CD14-positive monocyte (primary cell): ENCODE data around the gene ANXA10. TPM values are rescaled to one million over a fixed set of nuclear protein-coding genes. Genes with fewer than 3 reads are reported as not detected.
"Not testable (repeated sequence)": the region's sequence is repeated elsewhere in the genome, so short reads cannot be mapped to it uniquely, and the experiment has no call there.

Source experiments
- DNase-seq, 3 donors: peaks; one replicate each; pipeline ENCODE4 v3.0.0-alpha.2; 2011 to 2022
- H2AFZ ChIP-seq: 2 replicates; pipeline ENCODE4 v1.6.0; 2012; ENCODE audit warnings: mild to moderate bottlenecking, low read depth, low read length, inconsistent platforms; ENCODE audit not compliant: insufficient read depth, poor library complexity, severe bottlenecking
- H3K27ac ChIP-seq, 2 donors: 1 replicate in 1 of 2; 2 replicates in 1 of 2; pipeline ENCODE4 v1.5.1; 2012 to 2013; ENCODE audit warnings: low read length in 2 of 2, control low read depth in 1 of 2, inconsistent platforms in 1 of 2, low read depth in 1 of 2, mild to moderate bottlenecking in 1 of 2
- H3K27me3 ChIP-seq, 2 donors: one replicate each; pipeline versions ENCODE4 v1.6.0 to v1.6.1; 2011 to 2013; ENCODE audit warnings: low read length in 2 of 2; ENCODE audit not compliant: control insufficient read depth in 2 of 2, insufficient read depth in 2 of 2
- H3K36me3 ChIP-seq, 2 donors: replicated peaks in 1 of 2; 1 replicate in 1 of 2; 2 replicates in 1 of 2; pipeline versions ENCODE4 v1.5.1 to v1.6.1; 2012 to 2013; ENCODE audit warnings: low read length in 2 of 2, control low read depth in 1 of 2, inconsistent platforms in 1 of 2, mild to moderate bottlenecking in 1 of 2; ENCODE audit not compliant: insufficient read depth in 2 of 2, control insufficient read depth in 1 of 2
- H3K4me1 ChIP-seq, 2 donors: 1 replicate in 1 of 2; 2 replicates in 1 of 2; pipeline versions ENCODE4 v1.5.1 to v1.6.1; 2012 to 2013; ENCODE audit warnings: low read length in 2 of 2, control low read depth in 1 of 2, inconsistent platforms in 1 of 2, mild to moderate bottlenecking in 1 of 2, moderate library complexity in 1 of 2; ENCODE audit not compliant: insufficient read depth in 2 of 2, control insufficient read depth in 1 of 2
- H3K4me2 ChIP-seq: replicated peaks from 2 replicates; pipeline ENCODE3; 2012; ENCODE audit warnings: low read length, moderate library complexity, mild to moderate bottlenecking; ENCODE audit not compliant: poor library complexity, severe bottlenecking; ENCODE audit errors: extremely low read depth
- H3K4me3 ChIP-seq, 3 experiments: fragments of 200-600 bp in 1 of 3; sonication (generic) in 1 of 3; replicated peaks in 1 of 3; 1 replicate in 2 of 3; 2 replicates in 1 of 3; pipeline ENCODE4 v1.5.1; 2011 to 2013; ENCODE audit warnings: low read length in 3 of 3, mild to moderate bottlenecking in 3 of 3, control low read depth in 2 of 3, low read depth in 2 of 3, inconsistent platforms in 1 of 3, moderate library complexity in 1 of 3
- H3K79me2 ChIP-seq: 2 replicates; pipeline ENCODE4 v1.6.0; 2012; ENCODE audit warnings: mild to moderate bottlenecking, control low read depth, inconsistent platforms, low read length, moderate library complexity; ENCODE audit not compliant: insufficient read depth
- H3K9ac ChIP-seq: 2 replicates; pipeline ENCODE4 v1.6.0; 2017; ENCODE audit warnings: low read length, mild to moderate bottlenecking; ENCODE audit not compliant: insufficient read depth, poor library complexity, severe bottlenecking
- H3K9me3 ChIP-seq, 2 donors: replicated peaks in 1 of 2; 1 replicate in 1 of 2; 2 replicates in 1 of 2; pipeline versions ENCODE4 v1.5.1 to v1.6.1; 2012 to 2013; ENCODE audit warnings: low read length in 2 of 2, control low read depth in 1 of 2; ENCODE audit not compliant: control insufficient read depth in 1 of 2, insufficient read depth in 1 of 2
- H4K20me1 ChIP-seq: 2 replicates; pipeline ENCODE4 v1.6.0; 2012; ENCODE audit warnings: mild to moderate bottlenecking, low read length, control low read depth, moderate library complexity; ENCODE audit not compliant: insufficient read depth
- H3K27ac Mint-ChIP-seq, 7 donors: one replicate each; pipeline ENCODE4 v1.8.0; 2020; ENCODE audit warnings: mild to moderate bottlenecking in 7 of 7, mixed read lengths in 7 of 7, moderate library complexity in 6 of 7, inconsistent platforms in 2 of 7
- H3K27me3 Mint-ChIP-seq, 3 donors: one replicate each; pipeline ENCODE4 v1.8.0; 2021 to 2022; ENCODE audit warnings: low read depth in 3 of 3, mild to moderate bottlenecking in 3 of 3, mixed read lengths in 3 of 3, moderate library complexity in 3 of 3, inconsistent platforms in 1 of 3
- H3K36me3 Mint-ChIP-seq, 2 donors: one replicate each; pipeline ENCODE4 v1.8.0; 2020; ENCODE audit warnings: mixed read lengths in 2 of 2, inconsistent platforms in 1 of 2, mild to moderate bottlenecking in 1 of 2
- H3K4me1 Mint-ChIP-seq: one replicate; pipeline ENCODE4 v1.8.0; 2020; ENCODE audit warnings: mild to moderate bottlenecking, mixed read lengths
- H3K4me3 Mint-ChIP-seq, 2 donors: one replicate each; pipeline ENCODE4 v1.8.0; 2020; ENCODE audit warnings: mild to moderate bottlenecking in 2 of 2, mixed read lengths in 2 of 2, moderate library complexity in 1 of 2
- H3K9me3 Mint-ChIP-seq, 7 donors: one replicate each; pipeline ENCODE4 v1.8.0; 2020 to 2022; ENCODE audit warnings: mixed read lengths in 7 of 7, mild to moderate bottlenecking in 6 of 7, moderate library complexity in 6 of 7, inconsistent platforms in 2 of 7
- CTCF ChIP-seq: fragments of 200-600 bp; IDR thresholded peaks from one replicate; pipeline ENCODE4 v1.8.0; 2022; ENCODE audit warnings: antibody characterized with exemption, mild to moderate bottlenecking
- WGBS: methylation state at CpG from one replicate; pipeline ENCODE4 v1.1.5; 2013; ENCODE audit warnings: missing lambda C conversion rate; ENCODE audit not compliant: insufficient coverage; 5-methylcytosine and 5-hydroxymethylcytosine counted together
- intact Hi-C, 2 donors: fragments of 100-400 bp; cut with micrococcal nuclease; formaldehyde crosslinking; loops; one replicate each; pipeline versions ENCODE4 v1.15.0 to v1.15.1; 2023
- polyA plus RNA-seq, 3 donors: library from polyadenylated mRNA; depleted of rRNA in 1 of 3; unstranded in 2 of 3; stranded (reverse) in 1 of 3; fragments of 300-500 nt in 2 of 3; fragments of >200 nt in 1 of 3; fragmentation: Illumina TruSeq in 2 of 3; gene quantifications; 1 replicate in 2 of 3; 2 replicates in 1 of 3; pipeline ENCODE4 v1.2.3, GENCODE V29; 2012 to 2021

Gene ANXA10
- polyA plus RNA-seq, 3 donors: not detected

- Mint-ChIP-seq H3K36me3 (no peaks in the 10 kb centered on the region), H3K27me3 (peaks cover 0 to 2% (median 2%) of the 10 kb centered on the region in 3 donors), H3K27ac (no peak overlapping the region), H3K4me3 (no peak overlapping the region), H3K9me3 (peaks cover 0 to 5% (median 0%) of the 10 kb centered on the region in 7 donors), H3K4me1 (no peaks in the 10 kb centered on the region)
- H3K27ac ChIP-seq: no peak overlapping the region
- H3K4me2 ChIP-seq: no peak overlapping the region
- H3K79me2 ChIP-seq: no peaks in the 10 kb centered on the region
- TF ChIP-seq CTCF: no peak
- H3K4me3 ChIP-seq: no peak overlapping the region
- no peak overlapping the region for H3K9ac ChIP-seq
- intact Hi-C loops: no loop called here
- no peaks in the 10 kb centered on the region for H3K9me3 ChIP-seq
- no peak overlapping the region for H2AFZ ChIP-seq
- H3K36me3 ChIP-seq: no peaks in the 10 kb centered on the region
- no peaks in the 10 kb centered on the region for H3K27me3 ChIP-seq
- H4K20me1 ChIP-seq: no peaks in the 10 kb centered on the region
- no peaks in the 10 kb centered on the region for H3K4me1 ChIP-seq
- no peak for DNase-seq
Observed at GRCh38 chr4:168109527-168109926, 17.2 kb downstream of the ANXA10 start.

- H3K79me2 ChIP-seq, intact Hi-C loops, H3K9ac ChIP-seq, H3K36me3 Mint-ChIP-seq, H3K27me3 ChIP-seq, H3K27me3 Mint-ChIP-seq, H3K36me3 ChIP-seq, H3K9me3 ChIP-seq, H3K4me3 ChIP-seq, H3K27ac Mint-ChIP-seq, H2AFZ ChIP-seq, DNase-seq, H3K4me2 ChIP-seq, H3K9me3 Mint-ChIP-seq, H3K27ac ChIP-seq, H3K4me1 Mint-ChIP-seq, H4K20me1 ChIP-seq, H3K4me1 ChIP-seq, H3K4me3 Mint-ChIP-seq: not testable (repeated sequence)
- WGBS: no CpG with 5 or more reads among the region's 1 CpG
Observed at GRCh38 chr4:168113059-168113458, 20.7 kb downstream of the ANXA10 start.
